ENCODE measurements around the gene PGBD5.

Gene PGBD5

GRCh38 chr1:230292689-230293389 is 133.3 kb downstream of the PGBD5 start:
- no peak for TF ChIP-seq CTCF (IDR thresholded peaks at IDR 0.05; ENCODE audit: low read depth, low read length)
- H3K4me3 ChIP-seq (ENCODE audit: low read depth, low read length), result no peak overlapping the region

DNA sequence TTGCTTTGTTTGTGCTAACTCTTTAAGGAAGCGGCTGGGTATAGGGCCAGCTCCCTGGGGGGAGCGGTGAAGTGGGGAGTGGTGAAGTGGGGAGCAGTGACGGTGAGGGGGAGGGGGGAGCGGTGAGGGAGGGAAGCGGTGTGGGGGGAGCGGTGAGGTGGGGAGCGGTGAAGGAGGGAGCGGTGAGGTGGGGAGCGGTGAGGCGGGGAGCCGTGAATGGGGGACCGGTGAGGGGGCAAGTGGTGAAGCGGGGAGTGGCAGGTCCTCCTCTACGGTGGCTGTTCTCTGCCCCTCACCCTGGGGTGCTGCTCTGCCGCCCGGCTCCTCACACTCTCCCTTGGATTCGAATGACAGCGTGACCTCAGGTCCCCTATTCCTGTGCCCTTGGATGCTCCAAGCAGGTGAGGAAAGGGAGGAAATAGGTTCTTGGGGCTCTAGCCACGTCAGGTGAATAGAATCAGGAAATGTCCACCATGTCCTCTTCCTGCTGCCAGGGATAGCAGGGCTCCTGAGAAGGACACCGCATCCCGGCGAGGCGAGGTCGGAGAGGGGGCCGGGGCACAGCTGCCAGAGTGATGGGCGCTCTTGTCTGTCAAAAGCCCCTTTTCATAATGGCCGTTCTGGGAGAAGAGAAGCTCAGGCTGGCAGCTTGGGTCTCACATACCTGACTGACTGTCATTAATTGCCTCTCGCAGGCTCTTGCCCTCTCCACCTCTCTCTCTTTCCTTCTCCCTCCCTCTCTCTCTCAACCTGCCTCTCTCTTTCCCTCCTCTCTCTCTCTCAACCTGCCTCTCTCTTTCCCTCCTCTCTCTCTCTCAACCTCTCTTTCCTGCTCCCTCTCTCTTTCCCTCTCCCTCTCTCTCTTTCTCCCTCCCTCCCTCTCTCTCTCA is 134.2 kb downstream of the PGBD5 start:
- no peak for TF ChIP-seq CTCF (IDR thresholded peaks at IDR 0.05; ENCODE audit: low read depth, low read length)
- no peak overlapping the region for H3K4me3 ChIP-seq (ENCODE audit: low read depth, low read length)

- TF ChIP-seq CTCF (IDR thresholded peaks at IDR 0.05; ENCODE audit: low read depth, low read length), result no peak
- H3K4me3 ChIP-seq (ENCODE audit: low read depth, low read length), result no peak overlapping the region
Observed at GRCh38 chr1:230289350-230289644, 136.8 kb downstream of the PGBD5 start.

DNA sequence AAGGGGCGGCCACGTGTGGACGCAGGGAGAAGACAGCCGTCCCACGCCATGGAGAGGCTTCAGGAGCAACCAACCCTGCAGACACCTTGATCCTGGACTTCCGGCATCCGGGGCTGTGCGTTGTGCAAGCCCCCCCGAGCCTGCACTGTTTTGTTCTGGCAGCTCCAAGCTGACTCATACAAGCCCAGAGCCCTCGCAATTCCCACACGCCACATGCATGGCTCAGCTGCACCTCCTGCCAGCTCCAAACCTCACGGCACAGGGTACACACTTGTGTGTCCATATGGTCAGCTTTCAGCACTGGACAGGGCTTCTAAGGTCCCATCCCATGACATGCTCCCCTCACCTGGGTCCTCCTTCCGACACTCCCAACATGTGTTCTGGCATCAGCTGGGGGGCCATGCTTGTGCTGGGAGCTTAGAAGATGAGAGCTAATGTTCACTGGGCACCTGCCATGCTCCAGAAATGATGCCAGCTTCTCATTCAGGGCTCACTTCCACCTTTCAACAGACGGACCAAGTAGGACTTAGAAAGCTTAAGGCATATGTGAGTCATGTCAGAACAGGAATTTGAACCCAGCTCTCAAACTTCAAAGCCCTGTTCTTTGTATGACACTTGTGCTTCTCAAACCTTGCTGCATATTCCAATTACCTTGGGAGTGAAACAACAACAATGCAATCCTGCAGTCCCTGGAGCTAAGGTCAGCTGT is 137.3 kb downstream of the PGBD5 start:
- no peak for TF ChIP-seq CTCF (IDR thresholded peaks at IDR 0.05; ENCODE audit: low read depth, low read length)
- H3K4me3 ChIP-seq (ENCODE audit: low read depth, low read length), result no peak overlapping the region

- no peak for TF ChIP-seq CTCF (IDR thresholded peaks at IDR 0.05; ENCODE audit: low read depth, low read length)
Observed at GRCh38 chr1:230287674-230288315, 138.3 kb downstream of the PGBD5 start.

DNA sequence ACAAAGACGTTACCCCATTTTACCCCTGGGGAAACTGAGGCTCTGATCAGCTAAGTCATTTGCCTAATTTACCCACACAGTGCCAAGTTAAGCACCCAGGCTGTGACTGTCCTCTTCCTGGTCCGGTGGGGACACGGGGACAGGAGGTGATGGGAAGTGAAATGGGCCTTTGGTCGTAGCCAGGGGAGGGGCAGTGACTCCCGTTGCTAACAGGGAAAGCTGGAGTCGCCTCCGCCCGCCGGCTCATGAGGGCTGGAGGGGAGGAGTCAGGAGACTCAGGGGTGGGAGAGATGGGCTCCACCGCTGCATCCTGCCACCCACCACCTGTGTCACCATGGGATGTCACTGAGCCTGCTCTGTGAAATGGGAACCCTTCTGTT is 139.3 kb downstream of the PGBD5 start:
- no peak overlapping the region for H3K4me3 ChIP-seq (ENCODE audit: low read depth, low read length)
- no peak for TF ChIP-seq CTCF (IDR thresholded peaks at IDR 0.05; ENCODE audit: low read depth, low read length)

More at GRCh38 chr1:230287674-230288315, 138.3 kb downstream of the PGBD5 start:
- H3K4me3 ChIP-seq (ENCODE audit: low read depth, low read length), result no peak overlapping the region

Measured in WI38 (cell line).